B cell (primary cell): ENCODE data around the gene SMC3.

Experiments
- EZH2 ChIP-seq: IDR thresholded peaks from 2 replicates; pipeline ENCODE4 v1.6.1; 2012; ENCODE audit warnings: borderline replicate concordance, low read depth, mild to moderate bottlenecking, moderate library complexity, low read length; ENCODE audit not compliant: insufficient read depth, poor library complexity, severe bottlenecking
- TF ChIP-seq, protein P1 (sequence below): fragments of 200-600 bp; IDR thresholded peaks from one replicate; pipeline ENCODE4 v1.8.0; 2022; ENCODE audit warnings: antibody characterized with exemption, mild to moderate bottlenecking

DNA sequence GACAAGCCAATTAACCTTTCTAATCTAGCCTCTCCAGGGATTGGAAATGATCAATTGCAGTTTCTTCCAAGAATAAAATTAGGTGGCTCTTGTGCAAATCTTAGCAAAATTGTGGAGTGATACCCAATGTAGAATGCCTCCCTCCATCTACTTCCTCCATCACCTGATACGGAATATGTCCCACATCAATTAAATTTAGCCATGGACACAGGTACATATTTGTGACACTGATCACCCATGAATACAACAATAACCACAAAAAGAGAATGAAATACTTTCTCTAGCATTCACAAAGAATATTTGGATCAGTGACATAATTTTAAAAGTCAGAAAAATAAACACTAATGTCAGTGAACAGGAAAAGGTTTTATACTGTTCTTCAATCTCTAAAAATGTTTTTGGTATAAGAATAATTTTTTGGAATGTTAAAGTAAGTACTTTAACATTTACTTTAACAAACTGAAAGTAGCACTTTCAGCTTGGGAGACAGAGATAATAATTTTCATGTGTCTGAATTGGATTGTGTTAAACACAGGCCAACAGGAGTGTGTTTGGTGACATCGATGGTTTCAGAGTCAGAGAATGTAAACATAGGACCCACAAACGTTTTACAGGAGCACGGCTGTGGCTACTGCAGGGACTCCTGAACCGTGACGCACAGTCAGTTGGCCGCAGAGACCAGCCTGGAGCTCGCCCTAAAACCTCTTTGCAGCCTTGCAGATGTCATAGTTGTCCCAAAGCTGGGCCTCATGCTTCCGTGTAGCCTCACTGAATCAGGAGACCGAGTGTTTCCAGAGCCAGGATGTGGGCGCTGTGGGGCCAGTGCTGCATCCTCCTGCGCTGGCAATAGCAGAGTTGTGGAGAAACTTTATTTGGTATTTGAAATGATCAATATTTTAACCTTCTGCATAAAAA lies 83.8 kb downstream of the SMC3 start:
- TF ChIP-seq, protein P1, sequence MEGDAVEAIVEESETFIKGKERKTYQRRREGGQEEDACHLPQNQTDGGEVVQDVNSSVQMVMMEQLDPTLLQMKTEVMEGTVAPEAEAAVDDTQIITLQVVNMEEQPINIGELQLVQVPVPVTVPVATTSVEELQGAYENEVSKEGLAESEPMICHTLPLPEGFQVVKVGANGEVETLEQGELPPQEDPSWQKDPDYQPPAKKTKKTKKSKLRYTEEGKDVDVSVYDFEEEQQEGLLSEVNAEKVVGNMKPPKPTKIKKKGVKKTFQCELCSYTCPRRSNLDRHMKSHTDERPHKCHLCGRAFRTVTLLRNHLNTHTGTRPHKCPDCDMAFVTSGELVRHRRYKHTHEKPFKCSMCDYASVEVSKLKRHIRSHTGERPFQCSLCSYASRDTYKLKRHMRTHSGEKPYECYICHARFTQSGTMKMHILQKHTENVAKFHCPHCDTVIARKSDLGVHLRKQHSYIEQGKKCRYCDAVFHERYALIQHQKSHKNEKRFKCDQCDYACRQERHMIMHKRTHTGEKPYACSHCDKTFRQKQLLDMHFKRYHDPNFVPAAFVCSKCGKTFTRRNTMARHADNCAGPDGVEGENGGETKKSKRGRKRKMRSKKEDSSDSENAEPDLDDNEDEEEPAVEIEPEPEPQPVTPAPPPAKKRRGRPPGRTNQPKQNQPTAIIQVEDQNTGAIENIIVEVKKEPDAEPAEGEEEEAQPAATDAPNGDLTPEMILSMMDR = no peak
- TF ChIP-seq EZH2 = no peak
